ENCODE data around the gene CCDC154. TPM values are rescaled to one million over a fixed set of nuclear protein-coding genes. Genes with fewer than 3 reads are reported as not detected.

The CCDC154 gene
- polyA plus RNA-seq, 1 donor (not counting 4 experiments of a cell fraction or from before 2014, with no cell fraction given): 0.46 TPM

- Histone ChIP-seq H4K20me1 (ENCODE audit: control insufficient read depth, extremely low read depth, insufficient read depth, low read length) (no peaks in the 10 kb centered on the region), H3K27ac (ENCODE audit: control insufficient read depth, insufficient read depth, low read length) (no peak overlapping the region), H3K36me3 (ENCODE audit: control insufficient read depth in 2 of 2, extremely low read depth in 1 of 2, insufficient read depth in 2 of 2, low read length in 2 of 2) (peaks cover 0 to 5% of the 10 kb centered on the region in 2 experiments), H3K4me1 (ENCODE audit: control insufficient read depth, extremely low read depth, insufficient read depth, low read length) (no peaks in the 10 kb centered on the region), H3K79me2 (ENCODE audit: control insufficient read depth, insufficient read depth, low read length) (no peaks in the 10 kb centered on the region), H3K27me3 (ENCODE audit: control insufficient read depth, extremely low read depth, insufficient read depth, low read length) (no peaks in the 10 kb centered on the region), H3K4me2 (ENCODE audit: control insufficient read depth, extremely low read depth, insufficient read depth, low read depth, low read length) (no peak overlapping the region), H3K9me3 (ENCODE audit: control insufficient read depth, low read depth, low read length) (no peaks in the 10 kb centered on the region), H2AFZ (ENCODE audit: control insufficient read depth, low read length) (no peak overlapping the region), H3K9me1 (ENCODE audit: control insufficient read depth, extremely low read depth, insufficient read depth, low read length) (no peaks in the 10 kb centered on the region), H3K9ac (ENCODE audit: control insufficient read depth, extremely low read depth, insufficient read depth, low read length) (no peak overlapping the region), H3K4me3 (ENCODE audit: control insufficient read depth in 2 of 3, extremely low read depth in 1 of 3, insufficient read depth in 2 of 3, low read depth in 1 of 3, low read length in 3 of 3) (no peak overlapping the region)
- no peak for TF ChIP-seq CTCF (optimal IDR thresholded peaks at IDR 0.05 in 1 of 3, IDR thresholded peaks at IDR 0.05 in 1 of 3, conservative IDR thresholded peaks at IDR 0.05 in 1 of 3; ENCODE audit: extremely low read depth in 1 of 3, insufficient read depth in 2 of 3, low read length in 3 of 3)
- TF ChIP-seq EZH2 (IDR thresholded peaks at IDR 0.05; ENCODE audit: low read length): no peak
- dilution Hi-C loops (cut with MboI; ENCODE audit: extremely low pct_ligation_motif_present, low sequenced_read_pairs): no loop called here
- FAIRE-seq: no peak
- no peak for DNase-seq (ENCODE audit: low read depth, low spot score)
These were observed 42.6 kb downstream of the CCDC154 start for GRCh38 chr16:1401758-1402154.

- dilution Hi-C loops (cut with MboI; ENCODE audit: extremely low pct_ligation_motif_present, low sequenced_read_pairs): no loop called here
- Histone ChIP-seq H3K27ac (ENCODE audit: control insufficient read depth, insufficient read depth, low read length) (no peak overlapping the region), H3K4me3 (ENCODE audit: control insufficient read depth in 2 of 3, extremely low read depth in 1 of 3, insufficient read depth in 2 of 3, low read depth in 1 of 3, low read length in 3 of 3) (no peak overlapping the region), H3K9me3 (ENCODE audit: control insufficient read depth, low read depth, low read length) (no peaks in the 10 kb centered on the region), H3K9me1 (ENCODE audit: control insufficient read depth, extremely low read depth, insufficient read depth, low read length) (no peaks in the 10 kb centered on the region), H2AFZ (ENCODE audit: control insufficient read depth, low read length) (no peak overlapping the region), H3K4me1 (ENCODE audit: control insufficient read depth, extremely low read depth, insufficient read depth, low read length) (no peaks in the 10 kb centered on the region), H3K79me2 (ENCODE audit: control insufficient read depth, insufficient read depth, low read length) (no peaks in the 10 kb centered on the region), H4K20me1 (ENCODE audit: control insufficient read depth, extremely low read depth, insufficient read depth, low read length) (no peaks in the 10 kb centered on the region), H3K9ac (ENCODE audit: control insufficient read depth, extremely low read depth, insufficient read depth, low read length) (no peak overlapping the region), H3K27me3 (ENCODE audit: control insufficient read depth, extremely low read depth, insufficient read depth, low read length) (no peaks in the 10 kb centered on the region), H3K36me3 (ENCODE audit: control insufficient read depth in 2 of 2, extremely low read depth in 1 of 2, insufficient read depth in 2 of 2, low read length in 2 of 2) (peaks cover 0 to 5% of the 10 kb centered on the region in 2 experiments), H3K4me2 (ENCODE audit: control insufficient read depth, extremely low read depth, insufficient read depth, low read depth, low read length) (no peak overlapping the region)
- FAIRE-seq (no peak), DNase-seq (ENCODE audit: low read depth, low spot score) (no peak)
- TF ChIP-seq EZH2 (IDR thresholded peaks at IDR 0.05; ENCODE audit: low read length) (no peak), CTCF (optimal IDR thresholded peaks at IDR 0.05 in 1 of 3, IDR thresholded peaks at IDR 0.05 in 1 of 3, conservative IDR thresholded peaks at IDR 0.05 in 1 of 3; ENCODE audit: extremely low read depth in 1 of 3, insufficient read depth in 2 of 3, low read length in 3 of 3) (no peak)
These were observed 43.1 kb downstream of the CCDC154 start for GRCh38 chr16:1401061-1401757.
